Pons (tissue), 1 donor: Measurements from ENCODE around the gene ALDH1A1.

Source experiments
- DNase-seq: peaks from one replicate; pipeline ENCODE4 v3.0.0-alpha.2; 2016; ENCODE audit warnings: low spot score

Gene ALDH1A1

DNA sequence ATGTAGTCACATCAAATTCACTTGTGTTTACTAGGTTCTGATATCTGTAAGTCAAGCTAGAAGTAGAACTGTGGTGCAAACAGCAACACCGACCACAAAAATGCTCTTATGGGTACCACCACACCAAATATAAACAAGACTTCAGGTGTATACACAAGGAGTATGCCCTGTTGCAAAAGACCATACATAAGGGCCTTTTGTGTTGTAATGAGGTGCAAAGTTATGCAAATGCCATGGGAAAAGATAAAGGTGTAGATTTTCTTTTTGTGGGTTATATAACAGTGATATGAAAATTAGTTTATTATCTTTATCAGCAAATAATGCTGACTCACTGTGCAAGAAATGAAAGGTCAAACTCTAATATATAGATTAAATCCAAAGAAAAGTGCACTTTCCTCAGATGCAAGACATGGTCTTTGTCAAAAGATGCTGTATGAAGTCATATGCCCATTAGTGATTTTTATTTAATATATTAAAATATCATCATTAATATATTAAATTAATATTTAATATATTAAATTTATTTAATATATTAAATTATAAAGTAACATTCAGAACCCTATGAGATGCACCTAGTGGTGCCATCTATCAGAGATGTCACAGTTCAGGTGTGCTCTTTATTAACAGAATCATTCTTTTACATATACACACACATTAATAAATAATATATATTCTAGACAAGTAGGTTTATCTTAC, 26.7 kb upstream of the ALDH1A1 start:
- DNase-seq: no peak

DNA sequence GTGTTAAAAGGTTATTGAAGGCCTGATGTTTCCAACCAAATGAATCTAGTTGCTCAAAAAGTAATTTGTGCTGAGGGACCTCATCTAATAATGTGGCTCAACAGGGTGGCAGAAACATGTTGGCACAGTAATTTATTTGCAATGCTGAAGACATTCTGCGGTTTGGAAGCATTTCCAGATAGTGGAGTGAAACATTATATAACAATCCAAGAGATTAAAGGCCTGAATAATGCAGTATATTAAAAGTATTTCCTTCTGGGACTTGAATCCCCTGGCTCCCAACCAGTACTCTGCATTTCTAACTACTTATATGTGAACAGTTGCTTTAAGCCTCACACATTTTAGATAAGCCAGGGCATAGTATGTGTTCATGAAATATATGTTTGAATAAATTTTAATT, 25.9 kb upstream of the ALDH1A1 start:
- no peak for DNase-seq

DNA sequence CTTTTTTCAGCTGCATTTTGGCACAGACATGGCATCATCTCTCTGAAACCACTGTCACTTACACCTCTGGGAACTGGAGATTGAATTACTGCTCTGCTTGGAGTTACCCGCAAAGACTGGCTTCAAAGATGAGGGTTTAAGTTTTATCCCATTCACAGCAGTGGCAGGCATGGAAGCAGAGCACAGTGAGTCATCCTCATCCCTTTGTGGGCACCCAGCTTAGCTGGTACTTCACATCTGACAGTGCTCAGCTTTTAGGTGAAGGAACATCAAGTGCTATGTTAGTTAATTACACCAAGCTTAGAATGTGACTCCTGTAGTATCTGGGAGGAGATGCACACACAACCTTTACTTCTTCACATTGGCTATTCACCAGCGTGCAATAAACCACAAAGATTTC, 24.8 kb upstream of the ALDH1A1 start:
- DNase-seq: no peak

DNA sequence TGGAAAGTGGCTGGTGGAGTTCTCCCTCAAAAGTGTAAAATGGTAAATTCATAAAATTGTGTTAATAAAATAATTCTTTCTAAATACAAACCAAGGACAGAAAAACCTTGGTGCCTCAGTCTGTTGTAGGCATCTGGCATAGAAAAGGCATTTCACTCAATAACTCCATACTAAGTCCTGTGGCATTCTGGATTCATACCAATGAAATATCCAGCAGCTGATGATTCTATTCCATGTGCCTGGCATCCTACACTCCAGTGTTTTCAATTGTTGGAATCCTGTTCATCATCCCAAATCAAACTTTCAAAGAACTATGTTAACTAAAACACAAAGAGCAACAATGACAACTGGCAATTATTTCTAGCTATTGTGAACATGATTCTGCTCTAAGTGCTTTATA, 21.6 kb upstream of the ALDH1A1 start:
- DNase-seq: no peak

DNA sequence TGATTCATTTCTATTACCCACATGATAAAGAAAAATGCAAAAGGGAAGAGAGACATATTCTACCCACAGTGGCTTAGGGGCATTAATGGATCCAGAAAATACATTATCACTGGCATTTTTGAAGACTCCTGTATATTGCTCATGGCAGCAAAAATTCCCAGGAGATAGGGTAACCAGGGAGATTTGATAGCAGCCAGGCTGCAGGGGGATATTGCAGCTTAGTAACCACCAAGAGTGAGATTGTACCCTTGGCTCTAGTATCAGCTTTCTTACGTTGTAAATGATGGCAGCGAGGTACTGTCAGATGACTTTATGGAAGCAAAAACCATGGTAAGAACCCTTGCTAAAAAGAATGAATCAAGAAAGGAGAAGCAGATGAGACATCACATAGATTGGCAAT, 19.8 kb upstream of the ALDH1A1 start:
- no peak for DNase-seq

DNA sequence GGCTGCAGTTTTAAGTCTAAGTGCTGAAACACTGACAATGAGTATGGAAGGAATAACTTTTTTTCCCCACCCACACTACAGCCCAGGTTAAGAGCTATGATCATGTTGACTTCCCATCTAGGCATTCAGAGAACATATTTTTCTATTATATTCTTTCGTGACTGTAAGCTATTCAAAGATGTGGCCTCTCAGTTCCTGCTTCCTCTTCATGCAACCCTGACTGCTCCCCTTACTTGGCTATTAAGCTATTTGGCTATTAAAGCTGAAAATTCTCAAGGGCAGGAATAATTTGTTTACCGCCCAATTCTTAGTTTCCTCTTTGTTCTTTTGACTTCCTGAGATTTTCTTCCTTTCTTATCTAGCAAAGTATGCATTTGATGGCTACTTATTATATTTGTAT, 18.6 kb upstream of the ALDH1A1 start:
- DNase-seq: no peak

DNA sequence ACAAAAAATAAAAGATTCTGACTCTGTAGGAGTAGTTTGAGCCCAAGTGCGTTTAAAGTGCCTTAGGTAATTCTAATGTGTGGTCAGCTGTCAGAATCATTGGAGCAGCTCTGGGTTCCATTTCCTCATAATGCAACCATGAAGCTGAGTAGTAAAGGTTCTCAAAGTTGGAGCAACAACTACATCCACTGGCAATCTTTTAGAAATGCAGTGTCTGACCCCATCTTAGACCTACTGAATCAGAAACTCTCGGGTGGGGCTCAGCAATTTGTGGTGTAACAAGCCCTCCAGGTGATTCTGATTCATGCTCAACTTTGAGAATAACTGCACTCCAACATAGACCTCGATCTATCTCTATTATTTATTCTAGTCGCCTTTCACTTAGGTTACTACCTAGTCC, 7.6 kb upstream of the ALDH1A1 start:
- no peak for DNase-seq

DNA sequence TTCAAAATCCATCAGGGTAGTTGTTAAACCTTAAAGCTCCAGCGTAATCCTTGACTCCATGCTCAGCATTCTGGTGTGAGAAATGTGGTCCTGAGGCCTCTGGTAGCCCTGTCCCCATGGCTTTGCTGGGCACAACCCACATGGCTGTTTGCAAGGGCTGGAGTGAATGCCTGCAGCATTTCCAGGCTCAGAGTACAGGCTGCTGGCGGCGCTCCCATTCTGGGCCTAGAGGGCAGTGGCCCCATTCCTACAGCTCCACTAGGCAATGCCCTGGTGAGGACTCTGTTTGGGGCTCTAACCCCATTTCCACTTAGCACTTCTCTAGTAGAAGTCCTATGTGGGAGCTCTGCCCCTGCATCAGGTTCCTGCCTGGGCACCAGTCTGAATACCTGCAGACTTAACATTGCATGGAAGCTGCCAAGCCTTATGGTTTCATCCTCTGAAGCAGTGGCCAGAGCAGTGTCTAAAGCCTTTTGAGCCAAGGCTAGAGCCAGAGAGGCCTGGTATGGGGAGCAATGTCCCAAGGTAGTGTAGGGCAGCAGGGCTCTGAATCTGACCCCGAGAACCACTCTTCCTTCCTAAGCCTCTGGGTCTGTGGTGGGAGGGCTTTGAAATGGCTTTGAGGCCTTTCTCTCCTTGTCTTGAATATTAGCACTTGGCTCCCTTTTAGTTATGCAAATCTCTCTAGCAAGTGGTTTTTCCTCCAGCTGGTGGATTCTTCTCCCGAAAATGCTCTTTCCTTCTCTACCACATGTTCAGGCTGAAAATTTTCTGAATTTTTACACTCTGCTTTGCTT, 5.8 kb upstream of the ALDH1A1 start:
- DNase-seq: no peak

DNA sequence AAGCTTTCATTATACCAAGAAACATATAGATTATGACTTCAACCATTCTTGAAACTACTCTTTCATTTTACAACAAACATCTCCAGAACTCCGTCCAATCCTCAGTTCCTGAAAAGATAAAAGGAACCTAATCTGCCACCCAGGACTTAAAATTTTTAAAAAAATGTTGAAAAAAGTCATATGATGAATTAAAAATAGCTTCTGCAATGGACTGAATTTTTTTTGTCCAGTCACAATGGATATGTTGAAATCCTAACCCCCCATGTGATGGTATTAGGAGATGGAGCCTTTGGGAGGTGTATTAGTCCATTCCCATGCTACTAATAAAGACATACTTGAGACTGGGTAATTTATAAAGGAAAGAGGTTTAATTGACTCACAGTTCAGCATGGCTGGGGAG, 2.7 kb upstream of the ALDH1A1 start:
- DNase-seq: no peak

DNA sequence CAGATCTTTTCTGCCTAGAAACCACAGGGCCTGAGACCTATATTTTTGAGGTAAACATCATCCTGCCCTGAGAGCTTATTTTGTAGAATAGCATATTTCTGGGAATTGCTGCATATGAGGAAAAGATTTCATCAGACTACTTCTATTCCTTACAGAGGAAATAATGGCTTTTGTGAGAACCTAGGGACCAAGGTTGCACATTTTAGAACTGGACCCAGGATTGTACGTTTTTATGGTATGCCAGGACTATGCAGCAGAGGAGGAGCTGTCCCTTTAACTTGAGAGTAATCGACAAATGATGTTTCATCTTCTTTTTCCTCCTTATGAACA, 2.2 kb upstream of the ALDH1A1 start:
- DNase-seq: no peak

DNA sequence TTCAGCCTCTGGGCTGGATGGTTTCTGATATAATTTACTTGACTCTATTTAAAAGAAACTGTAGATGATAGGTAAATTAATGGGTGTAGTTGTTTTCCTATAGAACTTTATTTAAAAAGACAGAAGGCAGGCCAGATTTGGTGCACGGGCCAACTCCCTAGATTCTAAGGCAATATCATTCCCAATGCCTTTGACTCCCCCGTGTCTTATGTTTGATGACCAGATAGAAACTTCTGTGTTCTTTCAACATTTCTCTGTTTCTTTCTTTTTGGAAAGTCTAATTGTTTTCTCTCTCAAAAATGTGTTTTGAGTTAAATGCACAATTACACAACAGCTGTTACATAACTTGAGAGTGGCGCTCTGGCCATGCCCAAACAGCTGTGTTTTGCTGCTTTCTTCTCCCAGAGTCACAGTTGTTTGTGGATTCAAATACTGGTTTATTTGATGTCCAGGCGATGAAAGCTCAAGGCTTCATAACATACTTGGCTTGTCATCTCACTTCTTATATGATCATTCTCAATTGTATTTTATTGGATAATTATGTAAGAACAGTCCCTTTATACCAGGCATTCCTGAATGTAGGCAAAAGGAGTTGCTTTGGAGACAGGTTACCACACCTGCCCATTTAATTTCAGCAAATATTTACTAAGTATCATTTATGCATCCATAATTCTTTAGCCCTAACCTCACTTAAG, 1.7 kb upstream of the ALDH1A1 start:
- DNase-seq: no peak

DNA sequence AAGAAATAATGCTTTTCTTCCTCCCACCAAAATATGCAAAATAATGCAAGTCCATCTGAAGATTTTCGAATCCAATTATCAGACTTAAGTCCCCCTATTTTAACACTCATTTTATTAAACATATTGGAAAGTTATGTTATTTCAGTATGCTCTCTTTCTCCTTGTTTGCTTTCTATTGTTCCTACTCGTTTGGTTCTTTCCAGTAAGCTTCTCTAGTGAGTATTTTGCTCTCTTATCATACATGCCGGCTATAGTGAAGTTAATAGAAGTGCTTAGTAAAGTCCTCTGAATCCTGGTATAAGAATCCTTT, 517 bp downstream of the ALDH1A1 start:
- DNase-seq: no peak

DNA sequence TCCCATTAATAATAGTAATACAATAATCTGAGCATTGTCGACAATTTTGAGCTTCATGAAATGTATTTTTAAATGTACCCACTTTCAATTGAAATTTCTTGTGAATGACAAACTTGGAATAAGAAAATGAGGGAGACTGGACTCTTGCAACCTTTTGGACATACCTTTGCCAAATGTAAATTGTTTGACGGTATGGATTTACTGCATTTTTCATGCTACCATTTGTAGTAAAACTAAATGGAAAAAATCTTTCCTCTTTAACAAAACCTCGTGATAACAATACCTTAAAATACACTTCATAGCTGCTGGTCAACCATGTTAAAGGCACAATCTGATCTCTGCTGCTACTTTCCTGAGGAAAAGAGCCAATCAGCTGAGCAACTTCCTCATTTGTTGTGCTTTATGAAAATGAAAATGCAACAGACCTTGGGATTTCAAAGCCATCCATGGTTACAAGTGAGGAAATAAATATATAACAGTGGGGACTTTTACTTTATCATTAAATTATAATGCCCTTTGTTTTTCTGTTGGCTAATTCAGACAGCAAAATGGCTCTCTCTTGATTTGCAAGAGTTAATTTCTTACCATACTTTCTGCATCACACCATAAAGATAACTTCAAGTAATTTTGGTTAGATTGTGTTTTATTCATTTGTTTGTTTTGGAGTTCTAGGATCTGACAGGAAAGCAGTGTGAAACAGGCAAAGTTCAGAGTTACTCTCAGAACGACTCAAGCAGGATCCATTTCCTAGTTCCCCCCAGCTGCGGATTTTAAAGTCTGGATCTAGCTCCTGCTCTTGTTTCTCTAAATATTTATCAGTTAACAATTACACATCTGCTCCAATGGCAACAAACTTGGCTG, 1.1 kb downstream of the ALDH1A1 start:
- no peak for DNase-seq

DNA sequence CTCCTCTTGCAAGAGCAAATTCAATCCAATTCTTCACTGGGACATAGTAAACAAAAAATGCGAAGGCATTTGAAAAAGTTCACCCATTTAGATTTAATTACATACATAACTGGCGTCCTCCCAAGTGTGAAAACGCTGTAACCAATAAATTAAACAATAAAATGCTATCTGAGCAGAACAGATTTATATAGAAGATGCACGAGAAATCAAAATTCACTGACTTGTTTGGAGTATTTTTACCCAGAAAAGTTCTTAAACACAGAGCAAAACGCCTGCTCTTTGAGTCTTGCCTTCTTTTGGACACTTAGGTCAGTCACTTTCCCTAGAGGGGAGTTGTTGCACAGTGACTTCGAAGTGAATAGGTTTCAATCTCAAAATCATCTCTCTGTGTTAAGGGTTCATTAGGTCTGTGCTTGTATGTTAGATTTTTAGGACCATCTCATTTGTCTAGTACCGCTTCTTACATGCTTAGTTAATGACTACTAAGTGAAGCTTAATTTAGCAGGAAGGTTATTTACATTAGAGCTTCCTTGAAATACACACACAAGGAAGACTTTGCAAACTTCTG, 1.9 kb downstream of the ALDH1A1 start:
- DNase-seq: no peak

DNA sequence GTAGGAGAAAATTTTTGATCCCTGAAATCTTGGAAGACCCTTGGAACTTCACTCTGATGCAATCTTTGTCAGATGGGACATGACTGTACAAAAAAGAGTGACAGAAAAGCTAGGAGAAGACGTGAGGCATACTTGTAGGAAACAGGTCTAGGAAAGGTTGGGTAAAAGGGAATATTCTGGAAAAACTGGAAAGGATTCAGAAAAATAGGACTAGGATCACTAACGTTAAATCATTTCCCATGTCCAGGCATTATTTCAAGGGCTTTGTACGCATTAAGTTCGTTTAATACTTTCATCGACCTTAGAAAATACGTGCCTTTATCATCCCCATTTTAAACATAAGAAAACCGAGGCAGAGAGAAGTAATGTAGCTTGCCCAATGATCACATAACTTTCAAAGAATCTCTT, 2.9 kb downstream of the ALDH1A1 start:
- DNase-seq: no peak

DNA sequence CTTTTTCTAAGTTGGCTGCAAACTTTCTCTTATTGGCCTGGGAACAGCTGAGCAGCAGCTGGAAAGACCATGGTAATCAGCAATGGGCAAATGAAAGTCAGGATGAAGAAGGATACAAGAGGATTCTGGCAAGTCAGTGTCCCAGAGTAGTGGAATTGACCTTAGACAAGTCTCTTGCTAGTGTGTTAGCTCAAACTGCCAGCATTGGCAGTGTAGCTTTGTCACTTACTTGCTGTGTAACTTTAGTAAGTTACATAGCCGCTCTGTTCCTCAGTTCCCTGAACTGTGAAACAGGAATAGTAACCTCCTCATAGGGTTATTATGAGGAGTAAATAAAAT, 3.6 kb downstream of the ALDH1A1 start:
- no peak for DNase-seq

DNA sequence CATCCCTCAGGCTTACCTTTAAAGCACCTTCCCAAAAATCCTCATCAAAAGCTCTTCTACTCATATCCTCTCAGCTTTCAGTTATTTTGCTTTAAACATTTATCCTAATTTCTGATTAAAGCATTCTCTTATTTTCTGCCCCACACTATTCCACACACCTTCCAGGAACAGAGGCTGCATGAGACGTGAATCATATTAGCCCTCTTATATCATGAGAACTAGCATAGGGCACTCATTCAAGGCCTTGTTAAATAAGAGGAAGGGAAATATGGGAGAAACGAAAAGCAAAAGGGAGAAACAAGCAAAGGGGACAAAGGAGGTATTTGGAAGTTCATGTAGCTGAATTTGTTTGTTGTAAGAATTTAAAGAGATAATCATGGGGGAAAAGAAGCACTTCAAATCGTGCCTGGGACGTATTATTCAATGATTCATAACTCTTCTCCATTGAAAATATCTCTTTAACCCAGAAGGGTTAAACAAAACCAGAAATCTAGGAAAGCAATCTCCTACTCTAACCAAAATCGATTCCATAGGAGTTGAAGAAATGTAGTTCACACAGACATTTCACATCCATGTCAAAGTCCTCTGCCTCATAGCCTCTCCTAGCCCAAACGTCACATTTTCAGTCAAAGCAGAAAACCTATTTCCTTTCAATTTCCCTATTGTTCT, 4.1 kb downstream of the ALDH1A1 start:
- no peak for DNase-seq

DNA sequence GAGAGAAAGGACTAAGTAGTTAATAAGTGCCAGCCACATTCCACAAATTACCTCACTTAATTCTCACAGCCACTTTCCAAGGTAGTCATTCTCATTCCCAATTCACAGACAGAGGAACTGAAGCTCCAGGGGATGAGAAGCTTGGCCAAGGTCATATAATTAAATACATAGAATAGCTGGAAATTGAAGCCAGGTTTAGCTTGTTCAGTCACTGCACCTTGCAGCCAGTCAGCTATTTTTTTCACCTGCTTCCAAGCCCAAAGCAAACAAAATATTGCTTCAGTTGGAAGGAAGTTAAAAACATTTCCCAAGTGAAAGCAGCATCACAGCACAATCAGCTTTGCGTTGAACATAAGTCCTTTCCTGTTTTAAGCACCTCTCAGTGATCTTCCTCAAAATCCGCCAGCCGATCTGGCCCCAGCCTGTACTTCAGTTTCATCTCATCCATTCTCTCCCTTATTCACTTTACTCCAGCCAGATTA, 4.8 kb downstream of the ALDH1A1 start:
- DNase-seq: no peak

DNA sequence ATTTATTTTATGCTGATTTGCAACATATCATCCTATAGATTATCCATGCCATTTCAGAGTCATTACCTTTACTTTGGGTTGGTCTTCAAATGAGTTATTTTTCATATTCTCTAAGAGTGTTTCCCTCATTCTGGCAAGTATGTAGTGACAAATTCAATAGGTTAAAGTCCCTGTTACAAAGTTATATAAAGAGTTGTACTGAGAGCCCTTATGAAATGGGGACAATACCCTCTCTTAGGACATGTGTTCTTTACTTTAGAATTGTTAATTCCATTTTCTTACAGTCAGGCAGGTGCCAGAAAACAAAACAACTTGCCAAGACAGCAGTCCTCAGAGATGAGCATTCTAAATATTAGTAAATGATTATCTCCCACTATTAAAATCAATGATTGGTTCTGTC, 6.0 kb downstream of the ALDH1A1 start:
- no peak for DNase-seq

DNA sequence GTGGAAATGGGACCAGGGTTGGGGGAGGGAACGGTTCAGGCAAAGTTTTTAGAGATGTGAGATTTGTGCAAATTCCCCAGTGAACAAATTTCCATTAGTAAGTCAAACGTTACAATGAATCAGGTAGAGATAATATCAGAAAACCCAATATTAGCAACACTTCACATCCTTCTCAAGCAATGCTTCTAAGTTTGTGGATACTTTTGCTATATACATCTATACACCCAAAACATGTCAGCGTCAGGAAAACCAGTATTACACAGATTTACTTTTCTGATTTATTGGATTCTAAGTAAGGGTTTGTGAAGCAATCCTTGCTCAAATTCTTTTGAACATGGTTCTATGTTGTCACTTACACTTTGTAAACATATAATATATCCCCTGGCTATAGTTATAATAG, 6.5 kb downstream of the ALDH1A1 start:
- no peak for DNase-seq

DNA sequence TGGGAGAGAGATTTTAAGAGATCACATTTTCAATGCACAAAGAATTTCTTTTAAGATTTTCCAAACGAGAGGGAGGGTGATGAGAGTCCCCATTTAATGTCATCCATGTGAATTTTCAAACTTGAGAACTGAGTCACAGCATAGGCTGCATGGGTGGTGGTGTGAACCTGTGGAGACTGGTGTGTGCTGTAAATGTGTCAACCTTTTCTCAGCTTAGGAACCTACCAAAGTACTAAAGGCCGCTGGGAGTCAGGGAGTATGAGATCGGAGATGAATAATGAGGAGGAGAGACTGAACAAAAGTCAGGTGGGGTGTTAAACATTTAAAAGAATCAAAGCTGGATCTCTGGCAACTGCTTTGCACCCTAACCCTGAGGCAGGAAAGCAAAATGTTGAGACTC, 7.5 kb downstream of the ALDH1A1 start:
- no peak for DNase-seq
